Stimulated activated CD8-positive, alpha-beta memory T cell treated with anti-CD3 and anti-CD28 coated beads, Interleukin-7, amount 100 ng/mL, for 4 hours (primary cell): ENCODE measurements around the gene SNX3.

Experiments used
- DNase-seq, 2 donors: peaks; one replicate each; pipeline ENCODE4 v3.0.0-alpha.2; 2020; ENCODE audit warnings: low read depth in 2 of 2

SNX3 gene

DNA sequence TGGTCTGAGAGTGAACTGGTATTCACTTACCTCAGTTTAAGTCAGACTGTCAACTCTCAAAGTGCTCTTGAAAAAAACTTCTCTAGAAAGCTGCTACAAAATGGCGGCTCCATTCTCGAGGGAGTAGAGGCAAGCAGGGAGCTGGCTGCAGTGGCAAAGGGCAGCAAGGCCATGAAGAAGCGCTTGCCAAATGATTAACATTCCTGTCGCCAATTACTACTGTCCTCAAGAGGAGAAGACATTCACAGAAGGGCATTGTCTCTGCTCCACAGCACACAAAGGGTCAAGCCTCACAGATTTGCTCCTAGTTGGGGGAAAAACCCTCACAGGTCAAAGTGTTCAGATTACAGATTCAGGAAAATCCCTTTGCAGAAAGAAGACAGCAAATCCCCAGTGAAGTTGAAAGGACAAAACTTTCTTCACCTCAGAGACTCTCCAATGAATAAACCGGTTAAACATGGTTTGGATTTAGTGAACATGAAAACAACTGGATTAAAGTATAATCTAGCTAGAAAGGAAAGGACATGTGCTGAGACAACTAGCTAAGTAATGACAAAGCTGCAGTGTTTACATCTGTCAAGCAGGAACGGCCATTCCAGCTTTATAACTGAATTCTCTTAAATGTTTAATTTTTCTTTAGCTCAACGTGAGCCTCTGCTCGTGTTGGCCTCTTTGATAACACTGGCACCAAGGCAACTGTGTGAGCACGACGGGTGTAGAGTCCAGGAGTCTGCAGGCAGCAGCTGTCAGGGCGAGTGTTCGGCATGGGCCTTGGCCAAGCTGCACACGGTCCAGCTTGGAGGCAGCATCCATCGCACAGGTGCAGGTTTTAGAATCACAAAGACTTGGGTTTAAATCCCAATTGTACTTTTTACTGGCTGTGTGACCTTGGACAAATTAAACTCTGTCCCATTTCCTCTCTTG is 57.4 kb downstream of the SNX3 start:
- DNase-seq = no peak

DNA sequence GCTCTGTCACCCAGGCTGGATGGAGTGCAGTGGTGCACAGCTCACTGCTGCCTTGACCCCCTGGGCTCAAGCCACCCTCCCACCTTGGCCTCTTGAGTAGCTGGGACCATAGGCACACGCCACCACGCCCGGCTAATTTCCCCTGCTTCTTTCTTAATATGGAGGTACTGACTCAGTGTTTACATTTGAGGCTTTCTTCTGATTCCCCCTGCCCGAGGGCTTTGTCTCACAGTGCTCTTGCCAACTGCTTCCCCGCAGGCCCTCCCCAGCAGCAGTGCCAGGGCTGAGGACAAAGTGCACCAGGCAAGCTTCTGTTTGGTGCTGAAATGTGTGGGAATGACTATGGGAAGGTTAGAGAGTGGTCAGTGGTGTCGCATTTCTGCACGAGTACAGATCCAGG is 60.2 kb downstream of the SNX3 start:
- no peak for DNase-seq

DNA sequence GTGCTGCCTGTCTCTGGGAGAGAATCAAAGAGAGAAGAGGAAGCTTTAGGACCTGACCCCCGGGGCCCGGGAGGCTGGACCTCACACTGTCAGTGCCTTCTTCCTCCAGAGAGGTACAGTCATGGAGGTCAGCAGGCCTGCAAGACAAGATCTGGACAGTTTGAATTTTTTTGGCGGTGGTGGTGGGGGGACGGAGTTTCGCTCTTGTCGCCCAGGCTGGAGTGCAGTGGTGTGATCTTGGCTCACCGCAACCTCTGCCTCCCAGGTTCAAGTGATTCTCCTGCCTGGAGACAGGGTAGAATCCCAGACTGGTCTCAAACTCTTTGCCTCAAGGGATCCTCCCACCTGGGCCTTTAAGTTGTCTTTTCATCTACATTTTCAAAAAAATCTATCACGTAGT is 60.7 kb downstream of the SNX3 start:
- no peak for DNase-seq

DNA sequence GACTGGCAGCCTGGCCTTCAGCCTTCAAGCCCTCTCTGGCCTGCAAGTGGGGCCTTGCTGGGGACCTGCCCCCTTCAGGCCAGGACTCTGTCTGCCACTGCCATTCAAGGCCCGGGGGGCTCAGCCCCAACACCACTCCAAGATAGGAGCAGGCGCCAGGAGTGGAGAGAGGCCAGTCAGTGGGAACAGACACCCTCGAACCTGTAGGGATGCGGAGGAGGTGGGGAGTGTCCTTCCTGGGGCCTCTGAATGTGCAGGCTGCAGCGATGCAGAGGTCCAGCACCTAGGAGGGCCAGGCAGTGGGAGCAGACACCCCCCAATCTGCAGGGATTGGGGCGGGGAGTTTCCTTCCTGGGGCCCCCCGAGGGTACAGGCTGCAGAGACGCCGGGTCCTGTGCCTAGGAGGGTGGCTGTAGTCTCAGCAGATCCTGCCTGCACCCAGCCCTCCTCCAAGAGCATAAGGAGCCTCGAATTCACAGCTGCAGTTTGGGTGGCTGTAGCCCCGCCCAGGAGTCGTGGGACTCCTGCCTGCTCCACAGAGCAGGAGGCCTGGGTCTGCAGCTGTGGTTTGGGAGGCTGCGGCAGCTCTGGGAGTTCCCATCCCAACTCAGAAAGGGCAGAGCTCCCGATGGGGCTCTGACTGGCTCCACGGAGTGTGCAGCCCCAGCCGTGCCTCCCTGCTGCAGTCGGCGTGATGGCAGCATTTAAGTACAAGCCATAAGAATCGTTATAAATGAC is 61.9 kb downstream of the SNX3 start:
- no peak for DNase-seq

DNA sequence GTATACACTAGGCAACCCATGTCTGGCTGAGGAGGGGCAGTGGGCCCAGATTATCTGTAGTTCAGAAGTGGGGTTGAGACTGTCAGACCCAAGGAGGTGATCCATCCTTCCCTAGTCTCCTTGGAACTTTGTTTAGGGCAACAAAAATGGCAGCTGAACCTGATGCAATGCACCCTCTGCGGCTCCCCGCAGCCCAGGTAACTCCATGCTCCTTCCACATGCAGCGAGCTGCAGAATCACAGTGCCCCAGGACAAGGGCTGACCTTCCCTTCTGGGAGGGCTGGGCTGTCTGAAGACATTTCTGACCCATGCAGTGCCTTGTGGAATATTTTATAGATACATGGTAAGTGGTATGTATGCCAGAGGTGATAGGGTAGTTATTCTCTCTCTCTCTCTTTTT is 65.6 kb downstream of the SNX3 start:
- DNase-seq = no peak

DNA sequence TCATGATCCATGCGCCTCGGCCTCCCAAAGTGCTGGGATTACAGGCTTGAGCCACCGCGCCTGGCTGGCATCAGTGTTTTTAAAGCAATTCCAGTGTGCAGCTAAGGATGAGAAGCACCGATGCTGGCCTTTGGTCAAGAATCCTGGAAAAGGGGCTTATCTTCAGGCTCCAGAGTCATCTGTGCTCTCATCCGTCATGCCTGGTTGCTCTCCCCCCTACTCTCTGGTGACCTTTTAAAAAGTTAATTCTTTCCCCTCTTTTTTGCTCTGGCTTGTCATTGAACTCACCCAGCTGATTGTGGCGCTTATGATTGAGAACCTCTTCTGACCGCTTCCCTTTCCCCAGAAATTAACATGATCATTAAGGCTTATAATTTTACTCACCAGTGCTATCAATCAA is 66.3 kb downstream of the SNX3 start:
- DNase-seq = no peak

DNA sequence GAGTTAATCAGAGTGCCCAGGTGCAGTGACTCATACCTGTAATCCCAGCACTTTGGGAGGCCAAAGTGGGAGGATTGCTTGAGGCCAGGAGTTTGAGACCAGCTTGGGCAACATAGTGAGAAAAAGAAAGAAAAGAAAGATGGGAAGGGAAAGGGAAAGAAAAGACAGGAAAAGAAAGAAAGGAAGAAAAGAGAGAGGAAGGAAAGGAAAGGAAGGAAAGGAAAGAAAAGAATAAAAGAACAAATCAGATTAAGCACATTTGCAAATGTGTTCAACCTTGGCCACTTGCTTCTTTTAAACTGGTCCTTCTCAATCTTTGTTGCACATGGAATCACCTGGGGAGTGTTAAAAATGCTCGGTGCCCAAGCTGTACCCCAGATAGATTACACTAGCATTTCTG is 67.0 kb downstream of the SNX3 start:
- no peak for DNase-seq

DNA sequence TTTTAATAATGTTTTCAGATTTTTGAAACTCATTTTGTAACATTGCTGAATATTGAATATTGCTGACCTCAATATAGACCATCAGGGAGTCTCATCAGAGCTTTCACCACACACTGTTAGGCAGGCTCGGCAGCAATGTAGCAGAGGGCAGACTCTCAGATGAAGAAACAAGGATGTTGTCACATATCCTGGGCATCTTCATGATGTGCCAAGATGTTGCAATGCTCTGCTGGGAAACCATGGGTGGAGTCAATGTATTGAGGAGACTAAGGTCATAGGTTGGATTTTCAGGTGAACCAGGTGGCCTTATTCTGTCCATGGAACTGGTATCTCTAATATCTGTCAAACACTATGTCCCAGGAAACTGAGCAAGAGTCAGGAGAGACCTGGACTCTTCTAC is 67.7 kb downstream of the SNX3 start:
- DNase-seq = no peak

DNA sequence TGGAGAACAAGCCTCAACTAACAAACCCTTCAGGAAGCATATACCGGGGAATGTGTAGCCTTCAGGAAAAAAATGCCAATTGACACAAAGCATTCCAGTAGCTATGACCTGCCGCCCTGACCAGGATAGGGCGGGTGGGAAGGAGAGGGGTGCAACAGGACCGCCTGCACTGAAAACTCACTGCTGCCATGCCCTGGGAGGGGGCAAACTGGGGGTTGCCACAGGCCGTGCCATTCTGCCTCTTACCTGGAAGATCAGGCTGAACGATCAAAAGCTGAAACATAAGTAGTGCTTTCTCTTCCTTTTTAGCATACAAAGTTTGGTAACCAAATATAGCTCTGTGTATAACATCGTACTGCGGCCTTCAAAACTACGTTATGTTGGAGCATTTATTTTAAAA is 73.3 kb downstream of the SNX3 start:
- no peak for DNase-seq

DNA sequence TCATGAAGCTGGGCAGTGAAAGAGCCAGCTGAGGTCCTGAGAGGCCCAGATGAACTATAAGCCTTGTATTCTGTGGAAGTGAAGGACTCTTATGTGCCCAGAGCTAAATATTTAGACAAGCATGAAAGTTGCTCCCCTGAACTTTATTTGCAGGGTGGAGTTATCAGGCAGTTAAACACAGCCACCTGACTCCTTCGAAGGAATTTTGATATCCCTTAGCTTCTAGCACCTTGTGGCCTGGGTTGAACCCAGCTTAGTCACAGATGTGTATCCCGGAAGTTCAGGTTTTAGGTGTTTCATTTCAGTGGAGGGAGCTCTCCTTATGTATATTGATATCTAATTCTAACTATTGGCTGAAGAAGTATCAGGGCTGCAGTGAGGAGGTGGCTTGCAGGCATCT is 74.6 kb downstream of the SNX3 start:
- no peak for DNase-seq

DNA sequence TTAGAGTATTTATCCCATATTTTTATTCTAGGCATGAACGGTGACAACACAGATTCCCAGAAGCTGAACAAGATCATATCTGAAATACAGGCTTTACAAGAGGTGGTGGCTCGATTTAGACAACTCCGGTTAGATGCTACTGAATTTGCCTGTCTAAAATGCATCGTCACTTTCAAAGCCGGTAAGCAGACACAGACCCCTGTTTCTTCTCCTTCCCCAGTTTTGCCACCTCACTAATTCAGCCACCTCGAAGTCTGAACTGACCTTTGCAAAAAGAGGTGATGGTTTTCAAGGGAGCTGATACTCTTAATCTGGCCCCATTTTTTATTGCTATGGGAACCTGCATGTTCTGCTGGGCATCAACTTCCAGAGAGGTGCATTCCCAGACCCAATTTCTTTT is 80.1 kb downstream of the SNX3 start:
- DNase-seq = no peak

DNA sequence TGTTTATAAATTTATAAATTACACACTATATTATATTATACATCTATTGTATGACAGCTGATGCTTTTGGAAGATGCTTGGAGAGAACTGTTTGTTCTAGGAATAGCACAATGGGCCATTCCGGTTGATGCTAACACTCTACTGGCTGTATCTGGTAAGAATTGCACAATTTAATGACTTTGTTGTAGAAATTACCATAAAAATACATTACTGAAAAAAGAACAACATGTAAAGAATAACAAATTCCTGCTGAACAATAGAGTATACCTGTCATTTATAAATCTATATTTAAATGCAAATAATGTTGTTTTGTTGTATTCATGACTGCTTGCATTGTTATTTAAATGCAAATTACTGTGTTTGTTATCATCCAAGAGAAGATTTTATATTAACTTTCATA is 80.6 kb downstream of the SNX3 start:
- no peak for DNase-seq

DNA sequence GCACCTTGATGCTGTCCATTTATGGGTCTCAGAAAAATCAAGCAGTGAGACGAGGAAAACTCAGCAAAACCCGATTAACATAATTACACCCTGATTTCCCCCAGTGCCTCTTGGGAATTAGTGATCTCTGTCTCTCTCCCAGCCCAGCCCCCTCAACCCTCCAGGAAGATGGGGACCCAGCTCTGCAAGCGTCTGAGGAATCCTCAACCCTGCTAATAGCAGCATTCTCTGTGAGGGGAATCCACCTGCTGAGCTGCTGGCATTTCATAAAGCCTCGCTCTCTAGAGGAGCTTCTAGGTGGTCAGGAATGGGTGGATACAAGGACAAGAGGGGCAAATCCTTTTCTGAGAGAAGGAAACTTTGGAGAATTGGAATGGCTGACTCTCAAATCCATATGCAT is 81.1 kb downstream of the SNX3 start:
- DNase-seq = no peak

DNA sequence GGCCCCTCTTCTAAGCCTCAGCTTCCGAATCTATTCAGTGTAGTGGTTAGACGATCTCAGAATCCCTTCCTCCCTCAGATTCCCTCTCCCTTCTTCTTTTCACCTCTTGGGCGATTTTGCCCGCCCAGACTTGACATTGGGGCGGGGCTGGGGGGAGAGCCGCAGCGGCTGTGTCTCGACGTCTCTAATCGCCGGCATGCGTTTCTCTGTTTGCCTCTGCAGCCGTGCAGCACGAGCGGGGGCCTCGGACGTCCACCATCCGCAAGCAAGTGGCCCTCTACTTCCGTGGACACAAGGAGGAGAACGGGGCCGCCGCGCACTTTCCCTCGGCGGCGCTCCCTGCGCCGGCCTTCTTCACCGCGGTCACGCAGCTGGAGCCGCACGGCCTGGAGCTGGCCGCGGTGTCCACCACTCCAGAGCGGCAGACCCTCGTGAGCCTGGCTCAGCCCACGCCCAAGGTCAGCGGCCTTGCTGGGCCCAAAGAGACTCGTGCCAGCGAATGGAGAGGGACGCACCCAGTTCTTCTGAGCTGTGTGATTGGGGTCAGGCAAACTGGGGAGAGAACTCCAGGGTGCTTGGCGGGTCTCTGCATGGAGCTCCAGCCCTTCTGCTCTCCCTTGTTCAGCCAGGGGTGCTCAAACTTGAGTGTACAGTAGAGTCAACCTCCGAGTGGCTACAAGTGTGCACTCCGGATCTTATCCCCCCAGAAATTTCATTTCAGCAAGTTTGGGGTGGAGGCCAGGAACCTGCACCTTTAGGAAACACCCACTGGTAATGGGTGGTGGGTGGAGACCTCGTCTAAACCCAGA is 84.4 kb downstream of the SNX3 start:
- DNase-seq = no peak

DNA sequence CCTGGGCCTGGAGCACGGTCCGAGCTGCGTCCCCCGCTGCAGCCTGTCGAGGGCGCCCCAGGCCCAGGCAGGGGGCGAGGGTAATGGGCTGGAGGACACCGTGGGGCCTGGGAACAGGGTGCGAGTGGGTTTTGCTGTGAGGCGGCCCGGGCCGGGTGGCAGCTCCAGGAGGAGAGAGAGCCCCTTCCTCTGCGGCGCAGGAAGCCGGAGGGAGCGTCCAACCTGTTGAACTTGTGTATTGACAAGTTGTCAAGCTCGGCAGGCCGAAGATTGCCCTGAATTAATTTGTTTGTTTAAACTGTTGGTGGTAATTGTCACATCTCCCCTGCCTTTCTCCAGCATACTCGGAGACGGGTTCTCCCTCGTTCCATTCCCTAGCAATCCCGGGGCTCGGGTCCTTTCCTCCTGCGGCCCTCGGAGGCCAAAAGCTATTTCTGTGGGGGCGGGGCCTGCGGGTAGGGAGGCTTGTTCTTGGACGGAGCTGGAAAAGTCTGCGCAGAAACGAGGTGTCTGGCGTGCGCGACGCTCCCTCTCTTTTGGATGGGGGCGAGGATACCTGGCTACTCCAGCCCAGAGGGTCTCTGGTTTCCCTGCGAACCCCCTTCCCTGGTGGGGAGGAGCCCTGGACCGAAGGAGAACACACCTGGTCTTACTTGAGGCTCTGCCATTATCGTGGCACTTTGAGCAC is 85.1 kb downstream of the SNX3 start:
- no peak for DNase-seq

DNA sequence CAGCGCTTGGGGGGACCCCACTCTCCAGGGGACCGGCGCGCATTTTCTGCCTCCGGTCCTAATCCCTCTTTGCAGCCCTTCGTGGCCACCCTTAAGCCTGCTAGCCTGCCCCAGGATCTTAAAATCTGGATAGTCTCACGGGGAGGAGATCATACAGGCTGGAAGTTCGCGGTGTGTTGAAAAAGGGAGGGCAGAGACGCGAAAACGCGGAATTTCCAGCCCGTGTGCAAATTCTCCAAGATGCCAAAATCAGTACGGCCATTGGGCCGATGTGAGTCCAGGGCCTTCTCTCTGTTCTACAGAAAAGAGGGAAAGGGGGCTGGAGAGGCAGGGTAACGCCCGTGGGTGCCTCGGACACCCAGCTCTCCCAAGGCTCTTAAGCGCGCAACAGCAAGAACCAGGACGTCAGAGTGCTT is 85.7 kb downstream of the SNX3 start:
- no peak for DNase-seq

DNA sequence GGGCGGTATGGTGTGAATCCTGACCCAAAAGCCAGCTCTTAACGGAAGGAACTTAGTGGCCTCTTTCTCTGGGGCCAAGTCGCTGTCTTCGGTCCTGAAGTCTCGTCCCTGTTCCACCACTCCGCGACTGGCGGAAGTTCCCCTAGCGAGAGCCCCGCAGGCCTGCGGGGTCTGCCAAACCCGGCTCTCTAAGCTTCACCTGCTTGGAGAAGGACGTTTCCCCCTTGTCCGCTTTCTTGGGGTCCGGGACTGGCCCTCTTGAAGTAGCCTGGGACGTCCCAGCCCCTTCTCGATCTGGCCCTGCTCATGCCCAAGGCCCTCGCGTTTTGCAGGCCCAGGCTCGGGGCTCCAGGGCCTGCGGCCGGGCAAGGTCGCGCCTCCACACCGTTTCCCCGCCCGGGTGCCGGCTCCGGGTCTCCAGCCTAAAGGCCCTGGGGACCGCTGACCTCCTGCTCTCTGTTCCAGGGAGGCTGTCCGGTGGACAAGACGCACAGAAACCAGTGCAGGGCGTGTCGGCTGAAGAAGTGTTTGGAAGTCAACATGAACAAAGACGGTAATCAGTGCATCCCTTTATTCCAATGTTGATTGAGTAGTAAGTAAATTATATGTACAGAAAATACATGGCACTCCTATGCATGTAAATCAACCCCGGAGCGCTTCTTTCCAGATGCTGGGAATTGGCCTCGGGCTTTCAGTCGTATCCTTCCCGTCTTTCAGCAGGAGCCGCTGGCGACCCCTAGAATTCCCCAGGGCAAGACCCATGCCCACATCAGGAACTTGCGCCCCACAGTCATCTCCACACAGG is 86.3 kb downstream of the SNX3 start:
- no peak for DNase-seq

DNA sequence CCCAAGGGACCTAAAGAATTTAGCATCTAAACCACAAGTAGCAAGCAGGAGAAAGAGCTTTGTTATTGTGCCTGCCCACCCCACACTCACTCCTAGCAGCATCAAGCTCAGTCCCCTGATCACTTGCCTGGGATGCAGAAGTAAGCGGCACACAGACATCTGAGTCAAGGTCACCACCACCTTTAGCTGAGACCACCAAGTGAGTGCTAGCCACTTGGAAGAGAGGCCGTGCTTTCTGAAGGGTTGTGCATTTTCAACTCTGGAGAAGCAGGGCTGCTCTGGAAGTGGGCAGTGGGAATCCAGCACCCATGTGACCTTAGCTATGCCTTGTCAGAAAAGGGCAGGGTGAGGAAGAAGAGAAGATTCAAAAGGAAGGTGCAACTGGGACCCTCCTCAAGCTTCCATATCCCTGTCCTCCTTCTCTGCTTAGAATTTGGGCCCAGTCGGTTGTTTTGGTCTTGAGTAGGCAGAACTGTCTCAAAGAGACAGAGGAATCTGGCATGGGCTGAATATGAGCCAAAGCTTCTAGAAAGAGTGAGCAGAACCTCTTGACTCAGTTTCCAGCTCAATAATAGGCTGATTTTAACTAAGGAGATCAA is 88.8 kb downstream of the SNX3 start:
- no peak for DNase-seq

DNA sequence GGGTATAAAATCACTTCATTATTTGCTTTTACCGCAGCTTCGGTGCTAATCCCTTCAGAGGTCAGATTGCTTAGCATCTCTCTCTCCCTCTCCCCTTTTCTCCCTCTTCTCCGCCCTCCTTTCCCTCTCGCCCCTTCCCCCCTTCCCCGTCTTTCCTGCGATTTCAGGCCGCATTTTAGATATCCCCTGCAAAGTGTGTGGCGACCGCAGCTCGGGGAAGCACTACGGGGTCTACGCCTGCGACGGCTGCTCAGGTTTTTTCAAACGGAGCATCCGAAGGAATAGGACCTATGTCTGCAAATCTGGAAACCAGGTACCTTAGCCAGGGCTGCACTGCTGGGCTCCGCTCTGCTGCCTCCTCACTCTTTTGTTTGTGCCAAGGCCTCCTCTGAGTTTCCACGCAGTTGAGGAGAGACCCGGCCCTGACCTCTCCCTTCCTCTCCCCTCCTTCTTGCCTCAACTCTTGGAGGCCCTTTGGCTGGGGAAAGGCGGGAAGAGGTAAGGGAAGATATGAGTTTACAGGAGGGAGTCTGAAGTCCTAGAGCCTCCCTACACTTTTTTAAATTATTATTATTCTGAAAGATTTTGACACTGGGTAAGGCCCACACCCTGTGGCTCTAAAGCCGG is 89.4 kb downstream of the SNX3 start:
- DNase-seq = no peak
